SK-N-SH (cell line): ENCODE measurements around the gene IGF1R.

Experiments
- CHD2 ChIP-seq: fragments of 150-350 bp; IDR thresholded peaks from 2 replicates; pipeline ENCODE4 v1.6.1; 2018; ENCODE audit warnings: low read length; ENCODE audit not compliant: partially characterized antibody
- EZH2phosphoT487 ChIP-seq: fragments of 200-600 bp; sonication (generic); IDR thresholded peaks from 2 replicates; pipeline ENCODE4 v1.6.1; 2017; ENCODE audit warnings: low read depth, mixed run types, mild to moderate bottlenecking, antibody characterized with exemption, moderate library complexity, borderline replicate concordance
- GABPA ChIP-seq: IDR thresholded peaks from 2 replicates; pipeline ENCODE4 v1.4.0; 2012; ENCODE audit warnings: low read depth, mild to moderate bottlenecking
- IRF3 ChIP-seq: fragments of 150-350 bp; IDR thresholded peaks from 2 replicates; pipeline ENCODE4 v1.6.1; 2016; ENCODE audit warnings: mild to moderate bottlenecking, low read depth, low read length
- PBX3 ChIP-seq: IDR thresholded peaks from 2 replicates; pipeline ENCODE4; 2012
- POLR2AphosphoS5 ChIP-seq: IDR thresholded peaks from 2 replicates; pipeline ENCODE4 v1.6.1; 2012; ENCODE audit warnings: low read depth, low read length
- RFX5 ChIP-seq: IDR thresholded peaks from 2 replicates; pipeline ENCODE4 v1.6.1; 2012; ENCODE audit warnings: mild to moderate bottlenecking, improper control_type of control experiment, low read length
- TCF12 ChIP-seq: IDR thresholded peaks from 2 replicates; pipeline ENCODE4 v1.4.0; 2012
- TEAD4 ChIP-seq: IDR thresholded peaks from 2 replicates; pipeline ENCODE4 v1.4.0; 2012; ENCODE audit warnings: mild to moderate bottlenecking, borderline replicate concordance; ENCODE audit not compliant: insufficient read depth
- USF2 ChIP-seq: fragments of 150-350 bp; IDR thresholded peaks from 2 replicates; pipeline ENCODE4 v1.6.1; 2017; ENCODE audit warnings: antibody characterized with exemption, low read length, low read depth, borderline replicate concordance
- TF ChIP-seq, protein P1 (sequence below): fragments of 200-600 bp; sonication (generic); IDR thresholded peaks from 2 replicates; pipeline ENCODE4 v1.6.1; 2017; ENCODE audit warnings: antibody characterized with exemption, mild to moderate bottlenecking, moderate library complexity

DNA sequence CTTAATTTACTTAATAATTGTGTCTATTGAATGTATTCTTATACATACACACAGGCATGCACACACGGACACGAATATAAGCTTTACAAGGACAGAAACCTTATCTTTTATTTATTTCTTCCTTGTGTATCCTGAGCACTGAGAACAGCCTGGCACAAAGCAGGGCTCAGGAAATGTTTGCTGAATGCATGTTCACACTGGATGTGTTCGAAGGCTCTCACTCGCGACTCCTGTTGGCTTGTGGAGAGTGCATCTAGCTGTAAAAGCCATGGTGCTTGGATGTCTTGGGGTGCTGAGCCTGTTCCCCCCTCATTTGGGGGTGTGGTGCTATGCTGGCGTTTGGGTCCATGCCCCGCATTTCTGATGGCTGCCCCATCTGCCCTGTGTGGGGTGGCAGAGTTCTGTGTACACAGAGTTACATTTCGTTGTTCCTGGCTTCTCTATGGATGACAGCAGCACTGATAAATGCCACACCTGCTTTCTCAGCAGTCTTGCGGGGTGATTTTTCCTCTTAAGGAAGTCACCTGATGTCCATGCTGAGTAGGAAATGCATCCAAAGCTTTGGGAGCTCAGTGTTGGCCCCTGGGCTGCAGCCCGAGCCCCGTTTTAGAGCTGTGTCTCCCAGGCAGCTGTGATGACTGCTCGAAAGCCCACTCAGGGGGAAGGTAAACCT is 148.5 kb downstream of the IGF1R start:
- TF ChIP-seq, protein P1, sequence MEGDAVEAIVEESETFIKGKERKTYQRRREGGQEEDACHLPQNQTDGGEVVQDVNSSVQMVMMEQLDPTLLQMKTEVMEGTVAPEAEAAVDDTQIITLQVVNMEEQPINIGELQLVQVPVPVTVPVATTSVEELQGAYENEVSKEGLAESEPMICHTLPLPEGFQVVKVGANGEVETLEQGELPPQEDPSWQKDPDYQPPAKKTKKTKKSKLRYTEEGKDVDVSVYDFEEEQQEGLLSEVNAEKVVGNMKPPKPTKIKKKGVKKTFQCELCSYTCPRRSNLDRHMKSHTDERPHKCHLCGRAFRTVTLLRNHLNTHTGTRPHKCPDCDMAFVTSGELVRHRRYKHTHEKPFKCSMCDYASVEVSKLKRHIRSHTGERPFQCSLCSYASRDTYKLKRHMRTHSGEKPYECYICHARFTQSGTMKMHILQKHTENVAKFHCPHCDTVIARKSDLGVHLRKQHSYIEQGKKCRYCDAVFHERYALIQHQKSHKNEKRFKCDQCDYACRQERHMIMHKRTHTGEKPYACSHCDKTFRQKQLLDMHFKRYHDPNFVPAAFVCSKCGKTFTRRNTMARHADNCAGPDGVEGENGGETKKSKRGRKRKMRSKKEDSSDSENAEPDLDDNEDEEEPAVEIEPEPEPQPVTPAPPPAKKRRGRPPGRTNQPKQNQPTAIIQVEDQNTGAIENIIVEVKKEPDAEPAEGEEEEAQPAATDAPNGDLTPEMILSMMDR: no peak
- TF ChIP-seq TEAD4 (no peak), PBX3 (no peak), USF2 (no peak), RFX5 (no peak), TCF12 (no peak), EZH2phosphoT487 (no peak), GABPA (no peak), CHD2 (no peak), POLR2AphosphoS5 (no peak), IRF3 (no peak)
